AG04450 (cell line): ENCODE data around the gene MEIOB. TPM values are rescaled to one million over a fixed set of nuclear protein-coding genes. Genes with fewer than 3 reads are reported as not detected.

Experiments used
- CTCF ChIA-PET: fragments of 300-600, 350-600 bp; formaldehyde crosslinking; extraction: SDS; loops from one replicate; lab custom pipeline; 2022; ENCODE audit warnings: antibody characterized with exemption, inconsistent platforms; lab: Charles Lee
- POLR2A ChIA-PET: fragments of 350-600 bp; formaldehyde crosslinking; extraction: SDS; loops from one replicate; lab custom pipeline; 2021; ENCODE audit warnings: antibody characterized with exemption, inconsistent platforms; lab: Yijun Ruan, JAX
- DNase-seq: peaks from one replicate; pipeline ENCODE4 v3.0.0-alpha.2; 2011; ENCODE audit warnings: low read depth, low spot score
- H3K27ac ChIP-seq: one replicate; pipeline ENCODE4 v1.5.1; 2012; ENCODE audit warnings: low read depth, low read length, control low read depth
- H3K27me3 ChIP-seq: one replicate; pipeline ENCODE4 v1.6.0; 2012; ENCODE audit warnings: low read length; ENCODE audit not compliant: control insufficient read depth, insufficient read depth
- H3K4me3 ChIP-seq: 2 replicates; pipeline ENCODE4 v1.5.1; 2011; ENCODE audit warnings: mild to moderate bottlenecking, low read depth, low read length, control low read depth
- H3K9me3 ChIP-seq: 2 replicates; pipeline ENCODE4 v1.5.1; 2012; ENCODE audit warnings: low read length; ENCODE audit not compliant: control insufficient read depth, insufficient read depth
- CTCF ChIP-seq: IDR thresholded peaks from 2 replicates; pipeline ENCODE4 v1.5.1; 2011; ENCODE audit warnings: low read depth, low read length, control low read depth, inconsistent platforms
- polyA plus RNA-seq: library from polyadenylated mRNA; depleted of rRNA; stranded (reverse); fragments of >200 nt; gene quantifications from 2 replicates; pipeline ENCODE4 v1.2.3, GENCODE V29; 2011

The MEIOB gene
- polyA plus RNA-seq, 1 experiment: 0.04 TPM

GRCh38 chr16:1890708-1891050, 18.7 kb upstream of the MEIOB start:
- H3K9me3 ChIP-seq: no peaks in the 10 kb centered on the region
- H3K27me3 ChIP-seq: peaks cover 17% of the 10 kb centered on the region
- DNase-seq: no peak
- H3K27ac ChIP-seq: no peak overlapping the region
- POLR2A ChIA-PET: no interaction called here
- no peak for TF ChIP-seq CTCF
- CTCF ChIA-PET: interaction anchor here (0.7 to 1.1 kb wide), 2 partner anchors 26 to 33 kb away, joined by 3 read pairs; no protein-coding TSS in a partner anchor
- H3K4me3 ChIP-seq: no peak overlapping the region

GRCh38 chr16:1890024-1890707, 18.2 kb upstream of the MEIOB start:
- Histone ChIP-seq H3K27ac (no peak overlapping the region), H3K9me3 (no peaks in the 10 kb centered on the region), H3K27me3 (peaks cover 17% of the 10 kb centered on the region), H3K4me3 (no peak overlapping the region)
- ChIA-PET POLR2A (no interaction called here), CTCF (interaction anchor here (0.7 to 1.5 kb wide), 4 partner anchors 26 to 40 kb away, joined by 3 to 9 read pairs (median 4); no protein-coding TSS in a partner anchor)
- no peak for DNase-seq
- no peak for TF ChIP-seq CTCF

- CTCF ChIA-PET: interaction anchor here (1.4 kb wide), 1 partner anchor 36 kb away, joined by 3 read pairs; no protein-coding TSS in a partner anchor
- POLR2A ChIA-PET: no interaction called here
- no peak for TF ChIP-seq CTCF
- H3K27me3 ChIP-seq: peaks cover 17% of the 10 kb centered on the region
- no peak for DNase-seq
- H3K9me3 ChIP-seq: no peaks in the 10 kb centered on the region
- H3K4me3 ChIP-seq: no peak overlapping the region
- no peak overlapping the region for H3K27ac ChIP-seq
Observed at GRCh38 chr16:1887711-1888354, 15.9 kb upstream of the MEIOB start.

GRCh38 chr16:1884889-1885288, 12.9 kb upstream of the MEIOB start:
- no peaks in the 10 kb centered on the region for H3K9me3 ChIP-seq
- peaks cover 10% of the 10 kb centered on the region for H3K27me3 ChIP-seq
- ChIA-PET POLR2A (interaction anchor here (0.9 kb wide), 1 partner anchor 80 kb away, joined by 4 read pairs; the partner anchor contains the start of gene RPS2), CTCF (interaction anchor here (0.5 kb wide), 1 partner anchor 20 kb away, joined by 4 read pairs; no protein-coding TSS in a partner anchor)
- no peak overlapping the region for H3K27ac ChIP-seq
- no peak for TF ChIP-seq CTCF
- no peak overlapping the region for H3K4me3 ChIP-seq
- no peak for DNase-seq
